H1 (cell line): ENCODE data around the gene C3orf52. TPM values are rescaled to one million over a fixed set of nuclear protein-coding genes. Genes with fewer than 3 reads are reported as not detected.
A peak's percentile ranks its signal among the peaks of the same experiment; 100 is the strongest.

ENCODE experiments used
- CTCF ChIA-PET: fragments of 300-600 bp; sonication (Branson Sonifier 250); formaldehyde crosslinking; loops from one replicate; lab custom pipeline; 2021; ENCODE audit not compliant: partially characterized antibody; lab: Charles Lee
- POLR2A ChIA-PET: fragments of 300-600 bp; sonication (Branson Sonifier 250); formaldehyde crosslinking; loops from one replicate; lab custom pipeline; 2021; ENCODE audit warnings: inconsistent platforms; ENCODE audit not compliant: partially characterized antibody; lab: Charles Lee
- DNase-seq, 2 experiments: peaks; one replicate each; pipeline versions ENCODE4 v3.0.0 to v3.0.0-alpha.2; 2010 to 2022; ENCODE audit warnings: low spot score in 2 of 2, low read depth in 1 of 2, mixed read lengths in 1 of 2
- FAIRE-seq: peaks from 2 replicates; lab custom pipeline; 2011; peaks lifted over from hg19 to GRCh38; lab: Jason Lieb, UNC
- H2AFZ ChIP-seq: 2 replicates; pipeline ENCODE4 v1.8.1; 2012; ENCODE audit warnings: low read length, inconsistent platforms
- H2AK5ac ChIP-seq: 2 replicates; pipeline ENCODE4 v1.6.1; 2013; ENCODE audit warnings: low read depth, low read length
- H2BK120ac ChIP-seq: replicated peaks from 2 replicates; pipeline ENCODE3; 2013; ENCODE audit warnings: low read depth, low read length, inconsistent platforms
- H2BK12ac ChIP-seq: 2 replicates; pipeline ENCODE4 v1.6.1; 2013; ENCODE audit warnings: low read depth, low read length
- H2BK15ac ChIP-seq: 2 replicates; pipeline ENCODE4 v1.6.1; 2013; ENCODE audit warnings: low read length
- H2BK20ac ChIP-seq: 2 replicates; pipeline ENCODE4 v1.6.1; 2013; ENCODE audit warnings: low read length
- H2BK5ac ChIP-seq: 2 replicates; pipeline ENCODE4 v1.6.1; 2013; ENCODE audit warnings: low read depth, low read length
- H3K14ac ChIP-seq: 2 replicates; pipeline ENCODE4 v1.6.1; 2013; ENCODE audit warnings: inconsistent platforms; ENCODE audit not compliant: insufficient read length
- H3K18ac ChIP-seq: 2 replicates; pipeline ENCODE4 v1.6.1; 2013; ENCODE audit warnings: low read length; ENCODE audit errors: extremely low read depth
- H3K23ac ChIP-seq: 2 replicates; pipeline ENCODE4 v1.6.1; 2013; ENCODE audit warnings: inconsistent platforms; ENCODE audit not compliant: insufficient read length
- H3K23me2 ChIP-seq: 2 replicates; pipeline ENCODE4 v1.6.1; 2013; ENCODE audit warnings: low read depth, low read length
- H3K27ac ChIP-seq: 2 replicates; pipeline ENCODE4 v1.6.1; 2011; ENCODE audit warnings: low read depth, low read length, inconsistent platforms
- H3K27me3 ChIP-seq, 4 experiments: replicated peaks in 1 of 4; 1 replicate in 1 of 4; 2 replicates in 3 of 4; pipeline versions ENCODE4 v1.6.1 to v1.8.1; 2011 to 2013; ENCODE audit warnings: low read length in 3 of 4, mild to moderate bottlenecking in 3 of 4, inconsistent platforms in 2 of 4, mixed read lengths in 2 of 4, moderate library complexity in 1 of 4; ENCODE audit not compliant: control insufficient read depth in 3 of 4, insufficient read depth in 3 of 4; ENCODE audit errors: extremely low read depth in 1 of 4
- H3K36me3 ChIP-seq, 4 experiments: 2 replicates each; pipeline versions ENCODE4 v1.6.1 to v1.8.1; 2011 to 2013; ENCODE audit warnings: mild to moderate bottlenecking in 4 of 4, low read length in 3 of 4, moderate library complexity in 2 of 4, control low read depth in 1 of 4, inconsistent platforms in 1 of 4; ENCODE audit not compliant: insufficient read depth in 4 of 4, control insufficient read depth in 2 of 4
- H3K4ac ChIP-seq: replicated peaks from 2 replicates; pipeline ENCODE3; 2013; ENCODE audit warnings: low read length, low read depth, mixed read lengths, inconsistent platforms; ENCODE audit not compliant: insufficient read length
- H3K4me1 ChIP-seq, 4 experiments: replicated peaks in 1 of 4; 1 replicate in 1 of 4; 2 replicates in 3 of 4; pipeline versions ENCODE4 v1.6.1 to v1.8.1; 2011 to 2013; ENCODE audit warnings: low read length in 3 of 4, inconsistent platforms in 2 of 4, mixed read lengths in 1 of 4; ENCODE audit not compliant: insufficient read depth in 4 of 4, control insufficient read depth in 3 of 4
- H3K4me2 ChIP-seq, 2 experiments: 2 replicates each; pipeline versions ENCODE4 v1.6.1 to v1.8.1; 2011 to 2013; ENCODE audit warnings: low read depth in 2 of 2, low read length in 2 of 2, control low read depth in 1 of 2, inconsistent platforms in 1 of 2, mild to moderate bottlenecking in 1 of 2; ENCODE audit not compliant: insufficient read depth in 1 of 2
- H3K4me3 ChIP-seq, 4 experiments: fragments of 200-600, 300-600 bp in 1 of 4; sonication (generic), shearing (Covaris generic), sonication (Bioruptor Twin) in 1 of 4; 2 replicates each; pipeline versions ENCODE4 v1.5.1 to v1.8.1; 2011 to 2016; ENCODE audit warnings: low read length in 4 of 4, low read depth in 3 of 4, control low read depth in 2 of 4, inconsistent platforms in 2 of 4, mild to moderate bottlenecking in 2 of 4, mixed read lengths in 1 of 4, moderate library complexity in 1 of 4; ENCODE audit not compliant: insufficient read depth in 2 of 4; ENCODE audit errors: extremely low read depth in 1 of 4
- H3K56ac ChIP-seq: replicated peaks from 2 replicates; pipeline ENCODE3; 2013; ENCODE audit warnings: low read depth, mild to moderate bottlenecking, mixed read lengths, low read length, inconsistent platforms; ENCODE audit not compliant: insufficient read length
- H3K79me1 ChIP-seq: 2 replicates; pipeline ENCODE4 v1.6.1; 2013; ENCODE audit warnings: low read depth, low read length, control low read depth
- H3K79me2 ChIP-seq, 2 experiments: 2 replicates each; pipeline versions ENCODE4 v1.6.1 to v1.8.1; 2012 to 2013; ENCODE audit warnings: low read length in 2 of 2, mild to moderate bottlenecking in 2 of 2, inconsistent platforms in 1 of 2; ENCODE audit not compliant: insufficient read depth in 2 of 2, control insufficient read depth in 1 of 2
- H3K9ac ChIP-seq, 4 experiments: replicated peaks in 1 of 4; 1 replicate in 1 of 4; 2 replicates in 3 of 4; pipeline versions ENCODE4 v1.6.1 to v1.8.1; 2011 to 2013; ENCODE audit warnings: low read depth in 3 of 4, low read length in 3 of 4, control low read depth in 2 of 4, mild to moderate bottlenecking in 2 of 4, moderate library complexity in 2 of 4, inconsistent platforms in 1 of 4; ENCODE audit errors: extremely low read depth in 1 of 4
- H3K9me3 ChIP-seq, 2 experiments: 2 replicates each; pipeline versions ENCODE4 v1.6.1 to v1.8.1; 2012 to 2013; ENCODE audit warnings: mild to moderate bottlenecking in 2 of 2, moderate library complexity in 2 of 2, control low read depth in 1 of 2, inconsistent platforms in 1 of 2, low read depth in 1 of 2, low read length in 1 of 2, mixed read lengths in 1 of 2; ENCODE audit not compliant: insufficient read depth in 2 of 2
- H4K20me1 ChIP-seq, 2 experiments: replicated peaks in 1 of 2; 2 replicates each; pipeline versions ENCODE3 to v1.8.1; 2011 to 2013; ENCODE audit warnings: inconsistent platforms in 2 of 2, low read length in 2 of 2, mild to moderate bottlenecking in 1 of 2; ENCODE audit not compliant: insufficient read depth in 2 of 2, control insufficient read depth in 1 of 2
- H4K5ac ChIP-seq: 2 replicates; pipeline ENCODE4 v1.6.1; 2013; ENCODE audit warnings: low read length, low read depth, mixed read lengths, inconsistent platforms; ENCODE audit not compliant: insufficient read length
- H4K8ac ChIP-seq: 2 replicates; pipeline ENCODE4 v1.8.0; 2013; ENCODE audit warnings: mild to moderate bottlenecking, moderate library complexity, low read length, inconsistent platforms; ENCODE audit not compliant: insufficient read depth; ENCODE audit errors: extremely low read depth
- H4K91ac ChIP-seq: replicated peaks from 2 replicates; pipeline ENCODE3; 2013; ENCODE audit warnings: low read length, mixed read lengths, inconsistent platforms; ENCODE audit not compliant: insufficient read length
- ASH2L ChIP-seq: fragments of 200-600, 300-600 bp; sonication (generic); IDR thresholded peaks from one replicate; pipeline ENCODE4 v1.7.1; 2017; ENCODE audit warnings: low read length
- MAFK ChIP-seq: IDR thresholded peaks from 2 replicates; pipeline ENCODE4 v1.6.1; 2012; ENCODE audit warnings: low read depth, mild to moderate bottlenecking, improper control_type of control experiment, low read length
- POLR2A ChIP-seq, 2 experiments: IDR thresholded peaks; 1 replicate in 1 of 2; 2 replicates in 1 of 2; pipeline ENCODE4 v1.6.1; 2011; ENCODE audit warnings: low read depth in 2 of 2, low read length in 2 of 2, mild to moderate bottlenecking in 2 of 2; ENCODE audit errors: control extremely low read depth in 1 of 2
- RBBP5 ChIP-seq: IDR thresholded peaks from 2 replicates; pipeline ENCODE4 v1.7.1; 2012; ENCODE audit warnings: low read depth, mild to moderate bottlenecking, inconsistent platforms, low read length, moderate library complexity, borderline replicate concordance
- SP4 ChIP-seq: IDR thresholded peaks from 2 replicates; pipeline ENCODE4 v1.6.1; 2012; ENCODE audit warnings: low read length, inconsistent platforms
- SRF ChIP-seq: IDR thresholded peaks from 2 replicates; pipeline ENCODE4 v1.6.1; 2011; ENCODE audit warnings: mild to moderate bottlenecking, low read depth, low read length, moderate library complexity
- TAF1 ChIP-seq: IDR thresholded peaks from 2 replicates; pipeline ENCODE4 v1.6.1; 2011; ENCODE audit warnings: mild to moderate bottlenecking, low read depth, low read length
- TCF12 ChIP-seq: IDR thresholded peaks from 2 replicates; pipeline ENCODE4 v1.6.1; 2011; ENCODE audit warnings: low read depth, mild to moderate bottlenecking, low read length
- WGBS, 2 experiments: shearing (Covaris generic) in 1 of 2; methylation state at CpG; one replicate each; pipeline versions ENCODE4 v1.1.6 to v1.1.7; 2013 to 2015; ENCODE audit warnings: low lambda C conversion rate in 2 of 2, mixed read lengths in 2 of 2, inconsistent platforms in 1 of 2, low coverage in 1 of 2, missing lambda C conversion rate in 1 of 2; ENCODE audit not compliant: insufficient replicate concordance in 2 of 2, insufficient coverage in 1 of 2, insufficient read length in 1 of 2; ENCODE audit errors: extremely low coverage in 1 of 2, missing lambda C conversion rate in 1 of 2; 5-methylcytosine and 5-hydroxymethylcytosine counted together
- long read RNA-seq, 2 experiments: library from RNA in 1 of 2; library from capped mRNA in 1 of 2; stranded (forward); transcript quantifications; one replicate each; pipeline ENCODE4 v2.0.0, GENCODE V29; 2021; ENCODE audit warnings: inconsistent platforms in 1 of 2
- polyA minus RNA-seq, 3 experiments: library from RNA; depleted of rRNA, polyadenylated mRNA; stranded (reverse); fragments of >200 nt; gene quantifications; 1 replicate in 2 of 3; 2 replicates in 1 of 3; pipeline ENCODE4 v1.2.3, GENCODE V29; 2011
- polyA plus RNA-seq, 7 experiments: library from polyadenylated mRNA; depleted of rRNA in 3 of 7; stranded (reverse) in 5 of 7; unstranded in 2 of 7; fragments of >200 nt in 5 of 7; fragments of 200-250 nt in 2 of 7; gene quantifications; 1 replicate in 5 of 7; 2 replicates in 1 of 7; 4 replicates in 1 of 7; pipeline versions ENCODE4 v1.2.1 to v1.2.3, GENCODE V29; 2011 to 2013; ENCODE audit warnings: missing spikeins in 2 of 7, mixed read lengths in 2 of 7
- total RNA-seq: library from RNA; stranded (reverse); fragmentation: NEBNext Ultra II Directional; extraction: Animal tissue kit (Norgen Biotek cat#: 25700); gene quantifications from 2 replicates; pipeline ENCODE4 v1.2.1, GENCODE V29; 2021

Gene C3orf52, protein sequence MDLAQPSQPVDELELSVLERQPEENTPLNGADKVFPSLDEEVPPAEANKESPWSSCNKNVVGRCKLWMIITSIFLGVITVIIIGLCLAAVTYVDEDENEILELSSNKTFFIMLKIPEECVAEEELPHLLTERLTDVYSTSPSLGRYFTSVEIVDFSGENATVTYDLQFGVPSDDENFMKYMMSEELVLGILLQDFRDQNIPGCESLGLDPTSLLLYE
- total RNA-seq (13.1 and 13.2 TPM in 2 replicates), polyA plus RNA-seq (2011; rRNA removed) (8.0 and 9.7 TPM in 2 replicates), polyA minus RNA-seq (2011; rRNA and poly(A)+ RNA removed) (11.9 and 12.6 TPM in 2 replicates)
- 10.0 TPM for polyA plus RNA-seq (2011; cell fraction: cytosol; rRNA removed)
- polyA plus RNA-seq (2011; cell fraction: nucleus; rRNA removed): 9.3 TPM
- polyA plus RNA-seq (2012, experiment 1 of 2): 7.6 to 12.8 TPM (median 10.1 TPM) in 4 replicates
- 4.7 TPM for polyA plus RNA-seq (2012, experiment 2 of 2)
- 7.8 TPM for polyA plus RNA-seq (2013, experiment 1 of 2)
- 9.1 TPM for polyA plus RNA-seq (2013, experiment 2 of 2)
- 4.6 TPM for polyA minus RNA-seq (2011; cell fraction: cytosol; rRNA and poly(A)+ RNA removed)
- 19.9 TPM for polyA minus RNA-seq (2011; cell fraction: nucleus; rRNA and poly(A)+ RNA removed)
- long read RNA-seq, experiment 1, transcript C3orf52-201 (6 exons, 2,277 nt): major isoform, 7 of 13 reads
- long read RNA-seq, experiment 1, partial matches to known transcripts: 1 of 13 reads
- long read RNA-seq, experiment 1, other reads (novel, unspliced or antisense): 4 of 13 reads
- long read RNA-seq, experiment 2, transcript C3orf52-201 (6 exons, 2,277 nt): major isoform, 7 of 11 reads
- long read RNA-seq, experiment 2, partial matches to known transcripts: 1 of 11 reads
- long read RNA-seq, experiment 2, other reads (novel, unspliced or antisense): 3 of 11 reads

DNA sequence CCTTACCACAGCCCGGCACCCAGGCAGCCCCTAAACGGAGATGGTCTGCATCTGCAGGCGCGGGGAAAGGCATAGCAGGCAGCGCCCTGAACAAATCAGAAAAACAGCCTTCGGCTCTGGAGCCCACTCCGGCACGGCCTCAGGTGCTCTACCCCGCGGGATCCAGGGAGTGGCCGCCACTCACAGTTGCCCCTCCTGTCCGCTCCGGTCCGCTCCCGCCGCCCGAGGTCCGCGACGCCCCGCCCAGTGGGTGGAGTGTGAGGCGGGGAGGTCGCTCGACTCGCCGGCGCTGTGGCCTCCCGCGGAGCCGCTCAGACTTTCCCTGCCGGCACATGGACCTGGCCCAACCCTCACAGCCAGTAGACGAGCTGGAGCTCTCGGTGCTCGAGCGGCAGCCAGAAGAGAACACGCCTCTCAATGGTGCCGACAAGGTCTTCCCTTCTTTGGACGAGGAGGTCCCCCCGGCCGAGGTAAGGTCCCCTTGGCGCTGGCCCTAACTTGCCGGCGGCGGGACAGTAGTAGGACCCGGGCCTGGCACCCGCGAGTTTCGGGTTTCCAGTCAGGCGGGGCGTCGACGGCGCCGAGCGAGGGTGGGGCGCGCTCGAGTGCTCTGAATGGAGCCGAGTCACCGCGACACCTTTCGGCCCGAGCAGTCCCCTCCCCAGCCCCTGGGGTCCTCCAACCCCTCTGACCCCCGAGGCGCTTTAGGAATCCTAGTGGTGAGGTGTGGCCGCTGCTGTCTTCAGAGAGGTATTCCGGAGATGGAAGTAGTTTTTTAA is at the start of gene C3orf52:
Gene C3orf52 (plus strand): TSS at position 314 of the 779 bp plus-strand sequence. CDS start 19 bp downstream, at position 333.
- Histone ChIP-seq H3K27ac (peak within 1 kb of the TSS; percentile 33; the same call in 1 of the 2 replicates), H2BK5ac (peak within 1 kb of the TSS; percentile 76; the same call in 1 of the 2 replicates), H3K23ac (no peak within 1 kb of the TSS), H3K36me3 (no peaks in the 10 kb centered on the region), H2AFZ (peak within 1 kb of the TSS; percentile 97), H2BK15ac (0 out of 2 replicates have a peak within 1 kb of the TSS, but pooled peaks have one; percentile 61), H2BK120ac (no peak within 1 kb of the TSS), H3K4me1 (peaks cover 0 to 8% (median 6%) of the 10 kb centered on the region in 4 experiments; a peak in 5 of 7 replicates), H4K91ac (peak within 1 kb of the TSS; percentile 18), H4K20me1 (no peaks in the 10 kb centered on the region), H3K4me2 (peak within 1 kb of the TSS; percentile 80 to 84), H3K56ac (peak within 1 kb of the TSS; percentile 39), H2BK20ac (no peak within 1 kb of the TSS), H2AK5ac (no peak within 1 kb of the TSS), H3K79me1 (no peaks in the 10 kb centered on the region), H3K18ac (peak within 1 kb of the TSS; percentile 29; the same call in 1 of the 2 replicates), H3K27me3 (peaks cover 0 to 12% (median 7%) of the 10 kb centered on the region in 4 experiments; a peak in 3 of 7 replicates), H4K5ac (peak within 1 kb of the TSS; percentile 87), H3K9me3 (no peaks in the 10 kb centered on the region), H3K14ac (no peak within 1 kb of the TSS), H3K23me2 (peaks cover 7% of the 10 kb centered on the region), H4K8ac (peak within 1 kb of the TSS; percentile 88; the same call in 1 of the 2 replicates), H3K4ac (no peak within 1 kb of the TSS), H2BK12ac (peak within 1 kb of the TSS; percentile 82), H3K4me3 (peak within 1 kb of the TSS; percentile 55 to 82 (median 74)), H3K9ac (peak within 1 kb of the TSS; percentile 34 to 70 (median 60)), H3K79me2 (peaks cover 0 to 19% of the 10 kb centered on the region in 2 experiments; a peak in 2 of 4 replicates)
- peak; percentile 61 to 95 for DNase-seq
- CTCF ChIA-PET: interaction anchor here (1.2 to 2.3 kb wide), 3 partner anchors 21 to 43 kb away, joined by 4 to 8 read pairs (median 7); no protein-coding TSS in a partner anchor
- no peak for FAIRE-seq
- 1% methylated on average over 38 of the region's 67 CpGs; no CpG with 5 or more reads in 1 of the 2 experiments for WGBS, 2 experiments
- POLR2A ChIA-PET: interaction anchor here (0.9 kb wide), 1 partner anchor 107 kb away, joined by 3 read pairs; the partner anchor contains the start of gene ABHD10
- TF ChIP-seq SRF (no peak), SP4 (no peak), ASH2L (peak; percentile 97), RBBP5 (peak; percentile 90; the same call in 1 of the 2 replicates), MAFK (no peak), TCF12 (no peak), POLR2A (IDR thresholded peaks at IDR 0.05; ENCODE audit: control extremely low read depth in 1 of 2, low read depth in 2 of 2, low read length in 2 of 2) (peak in 1 of 2 experiments; percentile 74; a peak in 2 of 3 replicates), TAF1 (peak; percentile 80)
